ENCODE results near the gene KLC1.

KLC1 gene

GRCh38 chr14:103659631-103660030, 30.6 kb downstream of the KLC1 start:
- DNase-seq: no peak

- DNase-seq: no peak
These were observed 33.0 kb downstream of the KLC1 start for GRCh38 chr14:103662029-103662428.

GRCh38 chr14:103662591-103662990, 33.6 kb downstream of the KLC1 start:
- DNase-seq: no peak

- DNase-seq: no peak
These were observed 34.5 kb downstream of the KLC1 start for GRCh38 chr14:103663506-103663905.

- DNase-seq: no peak
These were observed 38.7 kb downstream of the KLC1 start for GRCh38 chr14:103667671-103668070.

- DNase-seq: no peak
These were observed 39.1 kb downstream of the KLC1 start for GRCh38 chr14:103668117-103668516.

- no peak for DNase-seq
These were observed 40.4 kb downstream of the KLC1 start for GRCh38 chr14:103669370-103669769.

GRCh38 chr14:103671911-103672310, 42.9 kb downstream of the KLC1 start:
- no peak for DNase-seq

GRCh38 chr14:103675957-103676356, 46.9 kb downstream of the KLC1 start:
- no peak for DNase-seq

- no peak for DNase-seq
These were observed 48.1 kb downstream of the KLC1 start for GRCh38 chr14:103676881-103677675.

GRCh38 chr14:103679351-103679750, 50.3 kb downstream of the KLC1 start:
- DNase-seq: no peak

GRCh38 chr14:103680491-103681231, 51.6 kb downstream of the KLC1 start:
- DNase-seq: no peak

GRCh38 chr14:103683139-103683538, 54.1 kb downstream of the KLC1 start:
- DNase-seq: no peak

GRCh38 chr14:103684471-103684870, 55.5 kb downstream of the KLC1 start:
- no peak for DNase-seq

GRCh38 chr14:103684871-103685270, 55.9 kb downstream of the KLC1 start:
- DNase-seq: no peak

- no peak for DNase-seq
These were observed 56.5 kb downstream of the KLC1 start for GRCh38 chr14:103685276-103686211.

GRCh38 chr14:103686831-103687485, 57.9 kb downstream of the KLC1 start:
- no peak for DNase-seq

GRCh38 chr14:103687712-103688111, 58.7 kb downstream of the KLC1 start:
- DNase-seq: no peak

GRCh38 chr14:103688441-103688840, 59.4 kb downstream of the KLC1 start:
- DNase-seq: no peak

- DNase-seq: no peak
These were observed 60.2 kb downstream of the KLC1 start for GRCh38 chr14:103688906-103689902.

GRCh38 chr14:103690332-103690731, 61.3 kb downstream of the KLC1 start:
- DNase-seq: no peak

Measured in activated gamma-delta T cell (primary cell).